Daoy (cell line): Measurements from ENCODE around the gene XRCC4. TPM values are rescaled to one million over a fixed set of nuclear protein-coding genes. Genes with fewer than 3 reads are reported as not detected.

Source experiments
- DNase-seq: peaks from one replicate; pipeline ENCODE4 v3.0.0-alpha.2; 2015; ENCODE audit warnings: low read depth
- total RNA-seq: library from RNA; depleted of rRNA; stranded (reverse); fragments of >200 nt; shearing (Covaris generic); gene quantifications from 2 replicates; pipeline ENCODE4 v1.2.3, GENCODE V29; 2014

Gene XRCC4
- total RNA-seq, 1 experiment from 2014 or later: 27.1 TPM

DNA sequence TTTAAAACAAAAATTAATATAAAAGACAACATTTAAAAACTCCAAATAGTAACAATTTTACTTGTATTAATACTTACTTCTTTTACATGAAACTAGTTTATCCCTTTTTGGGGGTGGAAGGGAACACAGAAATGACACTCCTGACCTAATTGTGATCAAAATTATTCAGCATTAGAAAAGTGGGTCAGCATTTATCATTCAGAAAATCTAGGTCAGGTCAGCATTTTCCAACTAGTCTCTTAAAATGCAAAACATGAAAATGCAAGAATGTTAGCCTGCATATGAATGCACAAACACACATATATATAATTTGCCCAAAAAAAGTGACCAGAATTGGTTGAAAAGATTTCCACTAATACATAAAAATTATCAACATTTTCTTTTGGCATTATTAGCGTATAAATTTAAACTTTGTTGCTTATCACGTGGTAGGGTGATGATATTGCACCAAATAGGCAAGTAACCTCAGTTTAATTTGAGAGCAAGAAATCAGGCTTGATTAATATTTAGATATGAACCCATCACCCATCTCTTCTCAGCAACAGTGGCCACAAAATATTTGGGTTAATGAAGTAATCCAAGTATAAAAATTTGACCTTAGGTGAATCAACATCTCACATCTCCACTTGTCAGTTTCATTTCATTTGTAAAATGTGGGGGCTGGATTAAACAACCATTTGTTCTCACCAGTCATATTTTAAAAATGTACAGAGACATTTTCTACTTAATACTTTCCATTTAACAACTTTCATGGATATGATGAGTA lies 5.9 kb upstream of the XRCC4 start:
- DNase-seq: no peak

DNA sequence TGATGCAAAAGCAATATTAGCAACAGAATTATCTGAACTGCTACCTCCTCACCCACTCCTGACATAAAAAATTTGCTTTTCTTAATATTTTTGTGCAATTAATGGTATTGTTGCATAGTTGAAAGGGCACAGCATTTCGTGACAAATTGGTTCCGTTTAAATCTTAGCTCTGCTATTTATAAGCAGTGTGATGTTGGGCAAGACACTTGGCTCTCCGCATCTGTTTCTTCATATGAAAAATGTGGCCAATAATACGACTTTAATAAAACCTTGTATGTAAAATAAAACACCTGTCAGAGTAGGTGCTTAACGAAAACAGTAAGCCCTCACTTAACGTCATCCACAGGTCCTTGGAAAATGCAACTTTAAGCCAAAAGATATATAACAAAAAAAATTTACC lies 4.4 kb upstream of the XRCC4 start:
- no peak for DNase-seq

DNA sequence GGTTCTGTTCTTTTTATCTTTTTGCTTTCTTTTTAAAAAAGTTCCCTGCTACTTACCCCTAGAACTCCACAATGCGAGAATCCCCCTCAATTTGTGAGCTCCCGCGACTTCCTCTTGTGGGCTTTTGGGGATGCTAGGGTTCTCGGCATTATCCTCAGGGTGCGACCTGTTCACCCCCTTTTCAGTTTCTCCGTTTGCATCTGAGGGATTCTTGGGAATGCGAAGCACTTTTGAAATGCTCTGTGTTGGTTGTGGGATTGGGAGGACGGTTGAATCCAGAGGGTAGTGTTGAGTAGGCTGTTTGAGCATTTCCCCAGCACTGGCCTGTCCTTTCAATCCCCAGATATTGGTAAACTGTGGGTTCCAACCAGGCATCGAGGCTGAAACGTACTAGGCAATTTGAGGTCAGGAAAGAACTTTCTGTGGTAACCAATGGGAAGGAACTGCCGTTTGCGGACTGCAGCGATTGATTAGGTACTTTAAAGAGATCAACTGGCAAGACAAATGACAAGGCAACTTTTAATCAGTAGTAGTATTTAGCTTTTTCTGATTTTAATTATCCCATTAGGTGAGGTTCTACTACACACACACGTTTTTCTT lies 415 bp downstream of the XRCC4 start:
- peak; percentile 40 for DNase-seq

DNA sequence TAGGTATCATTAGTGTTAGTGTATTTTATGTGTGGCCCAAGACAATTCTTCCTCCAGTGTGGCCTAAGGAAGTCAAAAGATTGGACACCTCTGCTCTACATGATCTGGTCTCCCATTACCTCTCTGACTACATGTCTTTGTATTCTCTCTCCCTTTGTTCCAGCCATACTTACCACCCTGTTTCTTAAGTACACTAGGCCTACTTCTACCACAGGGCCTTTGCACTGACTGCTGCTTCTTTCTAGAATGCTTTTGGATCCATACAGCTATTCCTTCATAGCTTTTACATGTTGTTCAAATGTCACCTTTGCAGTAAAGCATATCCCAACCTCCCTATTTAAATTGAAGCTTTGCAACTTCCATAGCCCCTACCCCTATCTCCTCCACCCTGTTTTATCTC lies 5.4 kb downstream of the XRCC4 start:
- DNase-seq: no peak

DNA sequence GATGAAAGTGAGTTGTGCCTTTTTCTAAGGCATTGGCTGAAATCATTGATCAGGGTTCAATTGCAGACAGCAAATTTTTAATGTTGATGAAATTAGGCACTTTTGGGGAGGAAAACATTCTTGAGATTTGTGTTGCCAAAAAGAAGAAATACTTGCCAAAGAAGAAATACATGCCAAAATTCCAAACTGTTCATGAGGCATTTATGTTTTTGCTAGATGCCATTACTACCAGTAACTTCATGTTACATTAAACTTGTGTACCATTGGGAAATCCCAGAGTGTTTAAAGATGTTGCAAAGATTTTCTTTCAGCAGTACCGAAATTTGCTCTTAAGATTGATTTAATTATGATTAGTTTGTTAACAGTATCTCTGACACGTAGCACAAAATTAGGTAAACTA lies 7.0 kb downstream of the XRCC4 start:
- DNase-seq: no peak

DNA sequence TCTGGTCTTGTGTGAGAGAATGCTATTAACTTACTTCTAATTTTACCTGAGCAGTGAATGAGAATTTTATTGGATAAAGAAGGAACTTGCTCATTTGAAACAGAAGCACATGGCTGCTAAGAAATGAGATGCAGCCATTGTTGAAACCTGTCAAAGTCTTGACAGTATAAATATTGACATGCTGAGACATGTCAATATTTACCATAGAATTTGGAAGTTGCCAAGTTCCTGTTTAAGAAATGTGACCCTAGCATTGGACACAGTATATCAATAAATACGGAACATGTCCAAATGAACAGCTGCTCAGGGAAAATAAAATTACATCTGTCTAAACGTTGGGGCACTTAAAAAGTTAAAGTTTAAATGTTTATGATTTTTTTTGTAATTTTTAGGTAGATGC lies 7.8 kb downstream of the XRCC4 start:
- DNase-seq: no peak

DNA sequence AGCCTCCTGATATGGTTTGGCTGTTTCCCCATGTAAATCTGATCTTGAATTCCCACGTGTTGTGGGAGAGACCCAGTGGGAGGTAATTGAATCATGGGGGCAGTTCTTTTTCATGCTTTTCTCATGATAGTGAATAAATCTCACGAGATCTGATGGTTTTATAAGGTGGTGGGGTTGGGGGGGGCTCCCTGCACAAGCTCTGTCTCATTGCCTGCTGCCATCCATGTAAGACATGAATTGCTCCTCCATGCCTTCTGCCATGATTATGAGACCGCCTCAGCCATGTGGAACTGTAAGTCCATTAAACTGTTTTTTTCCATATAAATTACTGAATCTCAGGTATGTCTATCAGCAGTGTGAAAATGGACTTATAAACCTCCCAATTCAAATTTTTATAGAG lies 12.8 kb downstream of the XRCC4 start:
- DNase-seq: no peak

DNA sequence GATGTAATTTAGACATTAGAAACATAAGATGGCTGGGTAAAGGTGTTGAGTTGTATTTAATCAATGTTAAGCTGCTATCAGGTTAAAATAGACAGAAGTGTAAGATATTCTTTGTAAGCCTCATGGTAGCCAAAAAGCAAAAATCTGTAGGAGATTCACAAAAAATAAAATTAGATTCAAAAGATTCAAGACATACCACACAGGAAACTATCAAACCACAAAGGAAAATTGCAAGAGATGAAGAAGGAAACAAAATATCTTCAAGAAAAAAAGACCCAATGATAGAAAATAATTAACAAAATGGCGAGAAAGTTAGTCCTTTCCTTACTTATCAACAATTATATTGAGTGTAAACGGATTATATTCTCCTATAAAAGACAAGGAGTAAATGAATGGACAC lies 15.3 kb downstream of the XRCC4 start:
- no peak for DNase-seq

DNA sequence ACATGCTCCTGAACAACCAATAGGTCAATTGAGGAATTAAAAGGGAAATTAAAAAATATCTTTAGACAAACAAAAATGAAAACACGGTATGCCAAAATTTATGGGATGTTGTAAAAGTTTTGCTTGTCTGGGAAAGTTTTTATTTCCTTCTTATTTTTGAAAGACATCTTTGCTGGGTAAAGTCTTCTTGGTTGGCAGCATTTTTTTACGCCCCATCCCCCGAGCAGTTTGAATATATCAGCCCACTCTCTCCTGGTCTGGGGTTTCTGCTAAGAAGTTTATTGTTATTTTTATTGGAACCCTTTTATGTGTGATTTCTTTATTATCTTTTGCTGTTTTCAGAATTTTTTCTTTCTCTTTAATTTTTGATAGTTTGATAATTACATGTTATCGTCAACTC lies 16.3 kb downstream of the XRCC4 start:
- no peak for DNase-seq

DNA sequence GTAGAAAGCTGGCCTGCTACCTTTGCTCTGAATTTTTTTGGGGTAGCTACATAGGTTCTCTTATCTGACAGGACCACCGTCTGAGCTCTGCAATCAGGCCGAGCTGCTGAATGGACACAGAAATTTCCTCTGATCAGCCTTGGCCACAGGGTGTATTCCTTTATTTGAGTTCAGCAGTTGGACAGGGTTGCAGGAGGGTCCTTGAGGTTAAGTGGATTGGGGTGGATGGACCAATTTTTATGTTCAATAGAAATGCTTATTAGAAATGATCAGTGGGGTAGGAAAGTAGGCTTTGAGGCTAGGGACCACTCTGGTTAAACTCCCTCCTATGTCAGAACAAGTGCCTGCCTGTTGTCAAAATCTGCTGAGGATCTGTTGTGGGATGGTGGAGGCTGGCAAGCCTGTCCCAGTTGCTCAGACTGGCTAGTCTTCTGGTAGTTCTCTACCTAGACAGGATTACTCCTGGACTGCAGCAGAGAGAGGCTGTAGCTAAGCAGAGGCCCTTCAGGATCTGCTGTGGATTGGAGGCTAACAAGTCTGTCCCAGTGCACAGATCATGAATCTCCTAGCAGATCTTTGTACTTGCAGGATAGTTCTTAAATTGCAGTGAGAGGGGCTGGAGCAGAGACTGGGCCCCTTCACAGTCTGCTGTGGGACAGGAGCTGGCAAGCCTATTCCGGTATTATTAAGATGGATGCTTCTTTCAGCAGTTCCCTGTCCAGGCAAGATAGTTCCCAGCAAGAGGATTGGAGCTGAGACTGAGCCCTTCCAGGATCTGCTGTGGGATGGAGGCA lies 18.0 kb downstream of the XRCC4 start:
- DNase-seq: no peak

DNA sequence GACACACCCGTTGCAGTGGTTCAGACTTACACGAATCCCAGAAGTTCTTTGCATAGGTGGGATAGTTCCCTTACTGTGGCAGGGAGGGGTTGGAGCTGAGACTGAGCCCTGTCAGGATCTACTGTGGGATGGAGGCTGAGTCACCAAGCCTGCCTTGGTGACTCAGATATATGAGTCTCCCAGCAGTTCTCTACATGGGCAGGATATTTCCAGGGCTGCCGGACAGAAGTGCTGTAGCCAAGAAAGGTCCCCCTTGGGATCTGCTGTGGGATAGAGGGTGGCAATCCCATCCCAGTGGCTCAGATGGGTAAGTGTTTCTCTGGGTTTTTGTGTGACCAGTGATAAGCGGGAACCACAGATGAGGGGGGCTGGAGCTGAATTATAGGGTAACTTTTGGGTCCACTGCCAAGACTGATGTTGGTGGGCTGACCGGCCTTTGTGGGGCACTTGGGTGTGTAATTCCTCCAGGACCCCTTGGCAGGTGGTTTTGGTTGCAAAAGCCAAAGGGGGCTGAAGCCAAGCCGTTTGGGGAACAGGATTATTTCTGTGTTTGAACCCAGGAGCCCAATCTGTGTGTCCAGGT lies 18.7 kb downstream of the XRCC4 start:
- DNase-seq: peak; percentile 90

DNA sequence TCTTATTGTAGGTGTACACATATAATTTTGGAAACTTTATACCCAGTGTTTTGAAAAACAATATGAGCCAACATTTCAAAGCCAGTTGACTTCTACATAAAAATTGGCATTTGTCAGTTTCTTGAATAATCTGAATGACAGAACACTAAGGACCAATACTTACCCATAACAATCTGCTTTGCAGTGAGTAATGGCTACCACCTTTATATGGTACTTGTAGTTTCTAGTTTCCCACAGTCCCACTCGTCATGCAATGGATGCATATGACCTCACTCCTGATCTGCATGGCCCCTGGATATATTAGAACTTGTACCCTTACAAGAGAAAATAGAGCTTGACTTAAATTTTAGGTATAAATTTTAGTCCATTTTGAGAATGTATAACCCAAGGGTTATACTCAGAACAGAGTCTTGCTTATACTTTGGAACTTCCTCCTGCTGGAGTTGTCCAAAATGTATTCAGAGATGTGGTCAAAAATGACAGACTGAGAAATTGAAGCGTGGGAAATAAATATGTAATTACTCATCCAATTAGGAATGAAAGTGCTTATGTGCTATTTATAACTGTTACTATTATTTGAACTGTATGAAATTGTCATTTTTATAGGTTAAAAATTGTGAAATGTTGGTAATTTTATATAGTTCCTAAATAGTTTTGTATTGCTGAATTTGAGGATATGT lies 19.5 kb downstream of the XRCC4 start:
- peak; percentile 35 for DNase-seq

DNA sequence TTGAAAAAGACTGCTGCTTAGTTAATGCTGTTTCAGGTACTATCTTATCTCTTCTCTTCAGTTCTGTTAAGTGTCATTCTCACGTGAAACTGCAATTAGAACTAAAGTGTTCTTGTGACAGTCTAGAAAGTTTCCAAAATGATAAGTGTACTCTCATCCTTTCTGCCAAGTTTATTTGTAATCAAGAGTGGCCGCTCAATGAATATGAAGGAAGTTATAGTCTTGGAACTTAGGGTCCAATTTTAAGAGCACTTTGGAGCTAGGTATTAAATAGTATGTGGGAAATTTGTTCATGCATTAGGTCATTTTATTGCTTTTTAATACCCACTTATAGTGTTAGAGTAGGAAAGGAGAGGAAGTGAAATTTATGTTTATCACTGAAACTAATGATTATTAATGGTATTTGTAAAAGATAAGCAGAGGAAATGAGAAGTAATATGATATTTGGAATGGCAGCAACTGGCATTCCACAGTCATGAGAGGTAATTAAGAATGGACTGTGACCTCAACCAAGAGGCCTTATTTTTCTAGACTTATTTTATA lies 20.4 kb downstream of the XRCC4 start:
- DNase-seq: peak; percentile 65

DNA sequence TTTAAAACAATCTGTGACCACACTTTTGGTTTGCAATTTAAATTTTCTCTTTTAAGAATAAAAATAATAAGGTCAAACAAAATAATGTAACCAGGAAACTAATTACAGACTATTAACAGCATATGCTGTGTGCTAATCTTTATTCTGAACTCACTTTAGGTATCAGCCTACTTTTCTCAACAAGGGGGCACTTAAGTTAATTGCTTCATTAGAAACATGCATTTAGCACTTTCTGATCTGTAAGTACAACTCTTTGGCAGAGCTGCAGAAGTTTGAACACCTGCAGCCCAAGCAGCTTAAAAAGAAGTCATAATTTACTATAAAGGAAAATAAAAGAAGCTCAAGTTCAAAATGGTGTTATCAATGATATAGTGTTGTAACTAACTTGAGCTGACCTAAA lies 21.7 kb downstream of the XRCC4 start:
- DNase-seq: no peak

DNA sequence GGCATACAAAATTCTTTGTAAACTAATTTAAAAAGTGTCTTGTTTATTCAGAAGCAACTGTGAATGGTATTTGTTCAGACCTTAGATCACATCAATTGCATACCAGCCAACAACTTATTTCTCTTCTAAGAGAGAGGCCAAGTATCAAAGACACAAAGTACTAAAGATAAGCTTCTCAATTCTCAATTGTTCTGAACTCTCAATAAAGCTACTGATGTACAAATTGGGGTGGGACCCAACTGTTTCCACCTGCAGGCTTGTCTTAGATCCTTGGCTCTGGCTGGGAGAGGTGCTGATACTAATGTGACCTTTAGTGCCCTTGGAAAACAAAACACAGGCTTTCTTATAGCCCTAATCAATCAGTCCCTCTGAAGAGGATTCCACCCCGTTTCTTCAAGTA lies 22.1 kb downstream of the XRCC4 start:
- no peak for DNase-seq

DNA sequence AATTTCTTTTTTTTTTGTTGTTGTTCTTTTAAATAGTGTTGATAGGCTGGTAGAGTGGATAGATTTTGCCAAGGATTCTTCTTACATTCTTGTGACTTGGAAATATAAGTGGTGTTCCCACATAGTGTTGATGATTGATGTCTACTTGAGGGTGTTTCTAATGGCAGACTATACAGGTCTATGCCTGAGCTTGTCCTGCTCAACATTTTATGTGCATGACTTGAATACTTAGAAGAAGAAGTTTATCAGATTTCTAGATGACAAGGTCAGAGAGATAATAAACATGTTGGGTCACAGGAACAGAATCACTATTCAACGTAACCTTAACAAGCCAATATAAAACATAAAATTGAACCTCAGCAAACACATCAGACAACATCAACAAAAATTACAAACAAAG lies 24.2 kb downstream of the XRCC4 start:
- DNase-seq: no peak

DNA sequence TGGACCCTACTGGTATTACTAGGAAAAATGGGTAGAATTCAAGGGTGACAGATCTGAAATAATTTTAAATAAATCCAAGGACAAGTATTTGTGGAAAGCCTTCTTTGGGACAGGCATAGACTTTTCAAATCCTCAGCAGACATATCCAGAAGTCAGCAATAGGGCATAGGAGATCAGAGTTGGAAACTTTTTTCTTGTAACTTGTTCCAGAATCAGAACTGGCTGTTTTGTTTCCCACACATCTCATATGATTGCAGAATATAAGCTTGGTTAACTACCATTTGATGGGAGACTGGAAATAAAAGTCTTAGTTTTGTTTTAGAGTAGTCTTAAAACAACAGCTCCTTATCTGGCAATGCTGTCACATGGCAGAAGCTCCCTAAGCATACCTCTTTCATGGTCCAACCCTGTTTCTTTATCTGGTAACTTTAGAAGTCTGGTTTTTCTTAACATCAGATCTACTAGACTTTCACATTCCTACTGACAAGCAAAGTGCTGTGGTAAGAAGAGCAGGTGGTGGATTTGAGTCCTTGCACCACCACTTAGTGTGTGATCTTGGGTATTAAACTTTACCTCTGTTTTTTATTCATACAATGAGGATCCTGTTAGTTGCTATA lies 25.1 kb downstream of the XRCC4 start:
- no peak for DNase-seq

DNA sequence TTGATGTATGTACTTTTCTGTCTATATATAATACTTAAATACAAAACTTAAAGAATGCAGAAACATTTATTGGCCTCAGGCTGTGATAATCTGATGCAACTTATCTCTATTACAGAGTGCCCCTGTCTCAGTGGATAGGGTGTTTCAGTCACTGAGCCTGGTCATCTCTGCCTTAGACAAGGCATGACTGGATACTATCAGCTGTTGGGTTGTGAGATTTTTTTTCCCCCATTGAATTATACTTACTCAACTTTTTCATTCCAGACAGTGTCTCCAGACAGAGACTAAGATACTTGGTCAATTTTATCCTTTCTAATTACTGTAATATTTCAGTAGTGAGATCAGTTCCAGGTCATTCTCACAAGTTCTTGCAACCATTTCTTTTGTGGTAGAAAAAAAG lies 26.7 kb downstream of the XRCC4 start:
- no peak for DNase-seq

DNA sequence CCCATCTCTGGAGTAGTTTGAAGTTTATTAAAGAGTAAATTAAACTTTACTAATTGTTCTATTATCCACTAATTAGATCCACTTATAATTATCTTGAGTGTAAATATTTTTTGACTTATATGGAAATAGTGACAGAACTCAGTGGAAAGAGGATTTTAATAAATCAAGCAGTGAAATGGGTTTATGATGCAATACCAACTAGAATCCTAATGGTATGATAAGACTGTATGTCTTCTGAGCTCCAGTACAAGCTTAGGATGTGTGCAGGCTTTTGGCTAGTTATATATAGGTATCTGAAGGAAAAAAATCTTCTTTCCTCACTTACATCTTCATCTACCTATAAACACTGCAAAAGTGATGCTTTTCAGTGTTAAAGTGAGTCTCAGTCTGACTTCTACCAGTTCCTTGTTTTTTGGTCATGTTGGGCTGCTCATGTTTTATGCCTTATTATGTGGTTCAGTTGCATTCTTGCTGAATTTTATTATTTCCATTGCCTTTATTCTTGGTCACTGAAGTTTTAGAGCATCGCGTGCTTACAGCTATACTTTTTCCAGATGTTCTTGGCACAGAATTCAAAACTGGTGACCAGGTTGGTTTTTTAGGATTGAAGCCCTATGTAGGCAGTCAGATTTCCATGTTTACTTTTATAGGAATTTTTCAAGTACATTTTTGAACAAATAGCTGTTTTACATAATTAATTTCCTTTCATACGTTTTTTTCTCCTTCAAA lies 30.5 kb downstream of the XRCC4 start:
- DNase-seq: no peak

DNA sequence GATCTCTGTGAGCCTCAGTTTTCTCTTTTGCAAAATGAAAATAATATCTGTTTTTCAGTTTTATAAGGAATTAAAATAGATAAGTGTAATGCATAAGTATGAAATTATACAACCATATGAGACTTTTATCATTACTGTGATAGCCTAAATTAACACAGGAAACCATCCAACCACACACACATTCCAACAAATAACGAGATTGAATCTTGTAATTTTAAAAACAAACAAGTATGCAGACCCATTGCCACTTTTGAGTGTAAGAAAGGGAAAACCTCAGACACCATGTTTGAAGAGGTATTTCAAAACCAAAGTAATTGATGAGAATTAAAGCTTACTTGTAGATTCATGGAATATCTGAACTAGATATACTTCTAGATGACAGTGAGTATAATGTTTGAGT lies 32.0 kb downstream of the XRCC4 start:
- DNase-seq: no peak

DNA sequence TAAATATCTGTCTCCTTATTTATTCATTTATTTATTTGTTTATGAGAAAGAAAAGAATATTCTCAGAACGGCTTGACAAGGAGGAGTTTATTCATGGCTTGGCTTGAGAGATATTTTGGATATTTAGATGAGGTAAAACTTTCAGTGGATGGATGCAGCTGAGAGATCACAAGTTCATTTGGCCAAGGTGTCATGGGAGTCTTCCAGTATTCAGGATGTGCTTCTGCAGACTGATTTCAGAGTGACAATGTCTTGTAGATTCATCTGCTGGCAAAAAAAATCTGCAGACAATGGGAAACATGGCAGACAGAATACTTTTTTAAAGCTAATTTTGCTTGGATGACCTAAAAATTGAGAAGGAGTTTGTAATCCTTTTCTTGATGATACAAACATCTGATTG lies 38.5 kb downstream of the XRCC4 start:
- DNase-seq: no peak
